BJ (cell line): ENCODE data around the gene STX3. TPM values are rescaled to one million over a fixed set of nuclear protein-coding genes. Genes with fewer than 3 reads are reported as not detected.

Experiments
- CTCF ChIA-PET: fragments of 350-600 bp; formaldehyde crosslinking; extraction: SDS; loops from one replicate; lab custom pipeline; 2021; ENCODE audit warnings: antibody characterized with exemption, inconsistent platforms; lab: Yijun Ruan, JAX
- POLR2A ChIA-PET: fragments of 300-600 bp; sonication (Branson Sonifier 250); formaldehyde crosslinking; extraction: SDS; loops from one replicate; lab custom pipeline; 2021; ENCODE audit warnings: antibody characterized with exemption; lab: Charles Lee
- DNase-seq: peaks from one replicate; pipeline ENCODE4 v3.0.0-alpha.2; 2011; ENCODE audit warnings: low read depth
- H3K27me3 ChIP-seq: 2 replicates; pipeline ENCODE4 v1.6.0; 2011; ENCODE audit warnings: low read length; ENCODE audit not compliant: control insufficient read depth, insufficient read depth
- H3K36me3 ChIP-seq: 2 replicates; pipeline ENCODE4 v1.5.1; 2011; ENCODE audit warnings: low read length; ENCODE audit not compliant: control insufficient read depth, insufficient read depth
- H3K4me3 ChIP-seq: 2 replicates; pipeline ENCODE4 v1.5.1; 2011; ENCODE audit warnings: low read depth, mild to moderate bottlenecking, control low read depth, low read length
- polyA plus RNA-seq: library from polyadenylated mRNA; depleted of rRNA; stranded (reverse); fragments of >200 nt; gene quantifications from 2 replicates; pipeline ENCODE4 v1.2.3, GENCODE V29; 2011
- TF ChIP-seq, protein P1 (sequence below): IDR thresholded peaks from 2 replicates; pipeline ENCODE4 v1.5.1; 2011; ENCODE audit warnings: low read depth, mild to moderate bottlenecking, control low read depth, inconsistent platforms, low read length, moderate library complexity; ENCODE audit not compliant: insufficient read depth

STX3 gene
- polyA plus RNA-seq, 1 experiment, result 8.8 TPM

DNA sequence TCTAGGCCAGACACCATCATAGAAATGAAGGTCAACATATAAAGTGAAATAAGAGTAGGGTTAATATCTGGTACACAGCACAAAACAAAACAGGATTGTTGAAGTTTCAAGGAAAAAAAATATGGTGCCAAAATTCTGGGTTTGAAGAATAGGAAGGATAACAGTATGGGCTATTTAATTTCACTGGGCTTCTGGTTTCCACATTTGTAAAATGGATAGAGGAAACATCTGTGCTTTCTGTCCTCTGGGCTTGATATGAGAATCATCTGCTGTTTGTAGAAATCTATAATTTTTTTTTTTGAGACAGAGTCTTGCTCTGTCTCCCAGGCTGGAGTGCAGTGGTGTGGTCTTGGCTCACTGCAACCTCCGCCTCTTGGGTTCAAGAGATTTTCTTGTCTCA, 27.8 kb upstream of the STX3 start:
- ChIA-PET CTCF (no interaction called here), POLR2A (no interaction called here)
- H3K36me3 ChIP-seq, result no peaks in the 10 kb centered on the region

DNA sequence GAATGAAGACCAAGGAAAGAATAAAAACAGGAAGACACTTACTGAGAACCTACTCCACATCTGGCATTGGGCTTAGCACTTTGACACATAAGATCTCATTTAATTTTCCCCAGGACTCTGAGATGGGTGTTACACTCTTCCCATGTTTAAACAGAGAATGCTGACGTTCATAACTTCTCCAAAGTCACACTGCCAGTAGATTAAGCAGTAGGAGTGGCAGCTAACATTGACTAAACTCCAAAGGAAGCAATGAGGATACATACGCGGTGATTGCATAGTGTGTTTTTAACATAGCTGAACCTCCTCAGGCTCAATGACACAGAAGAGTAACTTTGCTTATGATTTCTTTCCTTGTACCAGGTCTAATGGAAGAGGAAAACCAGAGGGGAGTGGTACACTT, 27.0 kb upstream of the STX3 start:
- CTCF ChIA-PET, result no interaction called here
- Histone ChIP-seq H3K4me3 (no peak overlapping the region), H3K36me3 (no peaks in the 10 kb centered on the region), H3K27me3 (no peaks in the 10 kb centered on the region)
- no peak for DNase-seq
- TF ChIP-seq, protein P1, sequence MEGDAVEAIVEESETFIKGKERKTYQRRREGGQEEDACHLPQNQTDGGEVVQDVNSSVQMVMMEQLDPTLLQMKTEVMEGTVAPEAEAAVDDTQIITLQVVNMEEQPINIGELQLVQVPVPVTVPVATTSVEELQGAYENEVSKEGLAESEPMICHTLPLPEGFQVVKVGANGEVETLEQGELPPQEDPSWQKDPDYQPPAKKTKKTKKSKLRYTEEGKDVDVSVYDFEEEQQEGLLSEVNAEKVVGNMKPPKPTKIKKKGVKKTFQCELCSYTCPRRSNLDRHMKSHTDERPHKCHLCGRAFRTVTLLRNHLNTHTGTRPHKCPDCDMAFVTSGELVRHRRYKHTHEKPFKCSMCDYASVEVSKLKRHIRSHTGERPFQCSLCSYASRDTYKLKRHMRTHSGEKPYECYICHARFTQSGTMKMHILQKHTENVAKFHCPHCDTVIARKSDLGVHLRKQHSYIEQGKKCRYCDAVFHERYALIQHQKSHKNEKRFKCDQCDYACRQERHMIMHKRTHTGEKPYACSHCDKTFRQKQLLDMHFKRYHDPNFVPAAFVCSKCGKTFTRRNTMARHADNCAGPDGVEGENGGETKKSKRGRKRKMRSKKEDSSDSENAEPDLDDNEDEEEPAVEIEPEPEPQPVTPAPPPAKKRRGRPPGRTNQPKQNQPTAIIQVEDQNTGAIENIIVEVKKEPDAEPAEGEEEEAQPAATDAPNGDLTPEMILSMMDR, result no peak
- POLR2A ChIA-PET, result interaction anchor here (0.6 kb wide), 1 partner anchor 19 kb away, joined by 16 read pairs; no protein-coding TSS in a partner anchor

More for the DNA sequence above, 27.8 kb upstream of the STX3 start:
- Histone ChIP-seq H3K4me3 (no peak overlapping the region), H3K27me3 (no peaks in the 10 kb centered on the region)
- TF ChIP-seq, protein P1, result no peak
- DNase-seq, result no peak

DNA sequence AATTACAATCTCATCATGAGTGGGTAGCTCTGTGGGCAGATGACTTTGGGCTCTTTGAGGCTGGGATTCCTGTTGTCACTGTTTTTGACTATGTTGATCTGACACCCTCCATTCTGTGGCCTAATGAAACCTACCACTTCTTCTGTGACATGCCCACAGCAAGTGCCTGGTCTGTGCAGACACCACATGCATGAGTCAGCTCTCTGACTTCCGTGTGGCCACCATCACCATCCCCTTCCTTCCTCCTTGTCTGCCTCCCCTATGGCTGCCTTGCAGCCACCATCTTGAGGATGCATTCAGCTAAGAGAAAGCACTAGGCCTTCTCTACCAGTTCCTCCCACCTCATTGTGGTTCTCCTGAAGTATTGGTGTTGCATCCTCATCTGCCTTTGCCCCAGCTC, 26.3 kb upstream of the STX3 start:
- POLR2A ChIA-PET, result no interaction called here
- Histone ChIP-seq H3K36me3 (no peaks in the 10 kb centered on the region), H3K4me3 (no peak overlapping the region), H3K27me3 (no peaks in the 10 kb centered on the region)
- TF ChIP-seq, protein P1, result no peak
- CTCF ChIA-PET, result interaction anchor here (0.7 kb wide), 1 partner anchor 224 kb away, joined by 3 read pairs; no protein-coding TSS in a partner anchor
- DNase-seq, result no peak

GRCh38 chr11:59729834-59730233, 25.3 kb upstream of the STX3 start:
- H3K36me3 ChIP-seq, result no peaks in the 10 kb centered on the region
- no peak overlapping the region for H3K4me3 ChIP-seq
- no peaks in the 10 kb centered on the region for H3K27me3 ChIP-seq
- POLR2A ChIA-PET, result no interaction called here
- CTCF ChIA-PET, result interaction anchor here (1.1 kb wide), 1 partner anchor 42 kb away, joined by 4 read pairs; no protein-coding TSS in a partner anchor
- DNase-seq, result no peak
- TF ChIP-seq, protein P1, result no peak

- H3K27me3 ChIP-seq, result no peaks in the 10 kb centered on the region
- H3K4me3 ChIP-seq, result no peak overlapping the region
- no peaks in the 10 kb centered on the region for H3K36me3 ChIP-seq
- DNase-seq, result no peak
- CTCF ChIA-PET, result interaction anchor here (0.9 to 1.1 kb wide), 2 partner anchors 41 to 188 kb away, joined by 3 to 4 read pairs; no protein-coding TSS in a partner anchor
- TF ChIP-seq, protein P1, result no peak
- POLR2A ChIA-PET, result no interaction called here
Observed at GRCh38 chr11:59730896-59731565, 24.1 kb upstream of the STX3 start.
